HEK293 (cell line): Measurements from ENCODE around the gene CIZ1.

Experiments
- FEZF1 ChIP-seq: fragments of 450-650 bp; formaldehyde crosslinking; IDR thresholded peaks from 2 replicates; pipeline ENCODE4 v1.5.1; 2016; ENCODE audit warnings: missing biosample characterization, missing genetic modification characterization
- ZBTB7A ChIP-seq: fragments of 450-650 bp; formaldehyde crosslinking; IDR thresholded peaks from 2 replicates; pipeline ENCODE4 v1.5.1; 2016; ENCODE audit warnings: low read depth, missing biosample characterization, missing genetic modification characterization
- ZFP41 ChIP-seq: fragments of 450-650 bp; formaldehyde crosslinking; IDR thresholded peaks from 2 replicates; pipeline ENCODE4 v1.5.1; 2016; ENCODE audit warnings: missing biosample characterization, missing genetic modification characterization, borderline replicate concordance
- ZNF140 ChIP-seq: fragments of 450-650 bp; formaldehyde crosslinking; IDR thresholded peaks from 2 replicates; pipeline ENCODE4 v1.5.1; 2016; ENCODE audit warnings: missing biosample characterization, missing genetic modification characterization
- ZNF146 ChIP-seq: fragments of 450-650 bp; formaldehyde crosslinking; IDR thresholded peaks from 2 replicates; pipeline ENCODE4 v1.5.1; 2016; ENCODE audit warnings: missing biosample characterization, missing genetic modification characterization
- ZNF221 ChIP-seq: fragments of 450-650 bp; formaldehyde crosslinking; IDR thresholded peaks from 2 replicates; pipeline ENCODE4 v1.5.1; 2017; ENCODE audit warnings: missing biosample characterization, missing genetic modification characterization, borderline replicate concordance
- ZNF223 ChIP-seq: fragments of 450-650 bp; formaldehyde crosslinking; IDR thresholded peaks from 2 replicates; pipeline ENCODE4 v1.5.1; 2016; ENCODE audit warnings: missing biosample characterization, missing genetic modification characterization
- ZNF23 ChIP-seq: fragments of 450-650 bp; formaldehyde crosslinking; IDR thresholded peaks from 2 replicates; pipeline ENCODE4 v1.5.1; 2016; ENCODE audit warnings: missing biosample characterization, missing genetic modification characterization, borderline replicate concordance
- ZNF416 ChIP-seq: fragments of 450-650 bp; formaldehyde crosslinking; IDR thresholded peaks from 2 replicates; pipeline ENCODE4 v1.5.1; 2016; ENCODE audit warnings: missing biosample characterization, missing genetic modification characterization

DNA sequence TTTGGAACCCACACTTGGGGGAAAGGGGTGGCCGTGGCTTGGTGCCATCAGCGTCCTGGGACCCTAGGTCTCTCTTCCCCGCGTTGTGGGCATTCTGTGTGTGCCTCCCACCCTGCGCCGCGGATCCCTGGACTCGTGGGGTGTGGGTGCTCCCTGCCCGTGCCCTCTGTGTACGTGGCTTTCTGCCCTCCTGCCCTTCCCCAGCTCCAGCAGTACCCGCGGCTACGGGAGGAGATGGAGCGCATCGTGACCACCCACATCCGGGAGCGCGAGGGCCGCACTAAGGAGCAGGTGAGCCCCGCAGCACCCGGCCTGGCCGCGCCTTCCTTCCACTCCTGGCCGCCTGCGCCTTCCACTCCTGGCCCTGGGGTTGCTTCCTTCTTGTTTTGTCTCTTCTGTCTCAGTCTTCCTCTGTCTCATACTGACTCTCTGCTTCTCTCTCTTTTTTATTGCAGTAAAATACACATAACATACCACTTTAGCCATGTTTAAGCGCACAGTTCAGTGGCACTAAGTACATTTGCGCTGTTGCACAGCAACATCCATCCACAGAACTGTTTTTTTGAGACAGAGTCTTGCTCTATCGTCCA is 42.5 kb upstream of the CIZ1 start:
- TF ChIP-seq ZFP41 (tag by site-specific recombination) (no peak), ZNF140 (tag by site-specific recombination) (no peak), ZNF146 (tag by site-specific recombination) (no peak), ZNF23 (tag by site-specific recombination) (no peak), ZNF223 (tag by site-specific recombination) (no peak), ZNF416 (tag by site-specific recombination) (no peak), ZBTB7A (no peak), ZNF221 (tag by site-specific recombination) (no peak), FEZF1 (tag by site-specific recombination) (no peak)
